M059J (cell line): ENCODE measurements around the gene HERC2. TPM values are rescaled to one million over a fixed set of nuclear protein-coding genes. Genes with fewer than 3 reads are reported as not detected.
A peak's percentile ranks its signal among the peaks of the same experiment; 100 is the strongest.
"Not testable (repeated sequence)": the region's sequence is repeated elsewhere in the genome, so short reads cannot be mapped to it uniquely, and the experiment has no call there.

Source experiments
- DNase-seq: peaks from one replicate; pipeline ENCODE4 v3.0.0-alpha.2; 2012; ENCODE audit warnings: low read depth
- total RNA-seq: library from RNA; depleted of rRNA; stranded (reverse); fragments of >200 nt; shearing (Covaris generic); gene quantifications from 2 replicates; pipeline ENCODE4 v1.2.3, GENCODE V29; 2014

Gene HERC2
- total RNA-seq, 1 experiment from 2014 or later: 21.0 TPM

GRCh38 chr15:28227303-28227702 lies 94.7 kb downstream of the HERC2 start:
- peak; percentile 5 for DNase-seq

- DNase-seq: not testable (repeated sequence)
Observed at GRCh38 chr15:28222612-28223011, 99.4 kb downstream of the HERC2 start.

DNA sequence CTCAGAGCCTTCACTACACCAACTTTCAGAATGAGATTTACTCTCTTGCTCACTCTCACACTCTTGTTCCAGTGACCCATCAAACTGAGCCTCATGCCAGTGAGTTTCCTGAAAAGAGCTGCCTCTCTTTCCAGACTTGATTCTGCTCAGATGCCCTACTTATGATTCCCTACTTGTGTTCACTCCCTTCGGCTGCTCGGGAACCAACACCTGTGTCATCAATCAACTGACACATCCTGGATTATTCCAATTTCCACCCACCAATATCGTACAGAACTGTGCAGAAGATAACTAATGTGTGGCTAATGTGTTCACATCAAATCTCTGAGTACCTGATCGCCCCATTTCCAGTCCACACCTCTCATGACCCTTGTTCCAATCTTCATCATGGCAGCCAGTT lies 100.3 kb downstream of the HERC2 start:
- not testable (repeated sequence) for DNase-seq

GRCh38 chr15:28219116-28219515 lies 102.9 kb downstream of the HERC2 start:
- no peak for DNase-seq

DNA sequence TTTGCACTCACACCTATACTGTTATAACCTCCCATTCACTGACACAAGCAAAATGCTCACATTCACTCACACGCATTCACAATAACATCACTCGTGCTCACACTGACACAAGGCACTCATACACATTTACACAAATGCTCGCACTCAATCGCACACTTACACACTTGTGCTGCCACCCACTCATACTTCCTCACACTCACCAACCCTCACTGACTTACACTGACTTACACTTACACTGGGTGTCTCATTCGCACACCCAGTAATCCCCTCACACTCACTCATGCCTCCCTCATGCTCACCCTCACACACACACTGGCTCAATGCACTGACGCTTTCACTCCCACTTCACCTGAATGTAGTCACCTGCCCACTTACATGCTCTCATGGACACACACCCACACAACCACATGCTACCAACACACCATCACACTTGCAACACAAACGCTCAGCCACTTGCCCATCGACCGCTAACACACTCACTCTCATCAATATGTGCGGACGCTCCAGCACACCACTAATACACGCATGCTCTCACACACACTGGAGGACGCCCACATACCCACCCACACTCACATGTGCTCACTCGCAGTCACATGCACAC lies 104.9 kb downstream of the HERC2 start:
- not testable (repeated sequence) for DNase-seq

DNA sequence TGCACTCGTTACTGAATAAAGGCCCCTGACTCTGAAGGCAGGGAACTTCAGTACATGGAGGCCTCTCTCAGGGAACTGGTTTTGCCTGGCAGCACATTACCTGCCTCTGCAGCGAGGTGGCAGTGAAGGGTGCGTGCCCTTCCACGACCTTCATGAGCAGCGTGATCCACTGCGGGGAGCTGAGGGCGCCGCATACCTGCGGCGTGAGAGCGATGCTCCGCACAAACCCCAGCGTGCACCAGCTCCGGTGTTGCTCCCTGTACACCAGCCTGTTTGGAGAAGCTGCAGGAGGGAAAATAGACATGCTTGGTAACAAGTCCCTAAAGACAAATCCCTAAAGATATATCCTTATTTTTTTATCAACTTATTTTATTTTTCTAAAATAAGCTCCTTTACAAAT lies 106.5 kb downstream of the HERC2 start:
- not testable (repeated sequence) for DNase-seq

- not testable (repeated sequence) for DNase-seq
Observed at GRCh38 chr15:28214006-28214790, 107.8 kb downstream of the HERC2 start.

- DNase-seq: not testable (repeated sequence)
Observed at GRCh38 chr15:28213393-28213792, 108.6 kb downstream of the HERC2 start.

DNA sequence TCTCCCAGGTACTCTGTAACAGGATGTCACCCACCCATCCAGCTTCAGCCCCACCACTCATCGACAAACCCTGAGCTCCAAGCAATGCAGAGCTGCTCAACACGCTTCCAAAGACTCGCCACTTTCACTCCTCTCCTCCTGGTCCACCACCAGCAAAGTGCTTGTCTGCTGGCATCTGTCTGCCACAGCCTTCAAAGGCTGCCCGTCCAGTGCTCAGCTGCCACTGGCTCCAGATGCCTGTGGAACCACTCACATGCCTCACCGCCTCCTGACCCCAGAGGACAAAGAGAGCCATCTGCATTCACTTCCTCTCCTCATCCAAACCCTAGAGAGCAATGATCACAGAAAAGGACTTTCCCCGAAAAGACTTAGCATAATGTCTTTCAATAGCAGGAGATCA lies 113.4 kb downstream of the HERC2 start:
- no peak for DNase-seq

GRCh38 chr15:28205640-28206039 lies 116.3 kb downstream of the HERC2 start:
- not testable (repeated sequence) for DNase-seq

DNA sequence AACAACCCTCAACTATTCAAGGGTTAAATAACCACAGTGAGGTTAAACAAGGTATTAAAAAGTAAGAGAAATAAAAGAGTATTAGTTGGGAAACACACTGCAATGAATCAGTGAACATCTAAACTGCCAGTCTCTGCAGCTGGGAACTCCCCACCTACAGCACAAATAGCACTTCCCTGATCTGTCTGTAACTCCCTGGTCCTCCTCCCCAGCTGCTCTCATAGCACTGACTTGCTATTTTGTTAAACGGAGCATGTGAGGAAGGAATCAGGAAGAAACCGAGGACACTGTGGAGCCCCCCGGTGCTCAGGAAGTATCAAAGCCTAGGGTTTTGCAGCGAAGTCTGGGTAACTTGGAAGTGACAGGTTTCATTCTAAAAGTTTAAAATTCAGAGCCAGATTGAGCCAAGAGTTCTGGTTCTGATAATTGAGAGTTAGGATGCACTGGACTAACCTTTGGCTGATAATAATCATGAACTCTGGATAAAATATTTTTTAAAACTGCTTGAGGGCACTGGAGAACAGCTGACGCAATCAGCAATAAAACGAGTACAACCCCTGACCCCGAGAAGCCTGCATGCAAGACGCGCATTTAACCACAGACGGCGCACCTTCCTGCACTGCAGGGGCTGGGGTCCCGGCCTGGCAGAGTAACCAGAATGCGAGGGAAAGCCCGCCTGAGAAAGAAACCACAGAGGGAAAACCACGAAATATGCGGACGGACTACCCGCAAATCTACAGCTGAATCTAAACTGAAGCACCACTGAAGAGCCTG lies 118.7 kb downstream of the HERC2 start:
- not testable (repeated sequence) for DNase-seq

DNA sequence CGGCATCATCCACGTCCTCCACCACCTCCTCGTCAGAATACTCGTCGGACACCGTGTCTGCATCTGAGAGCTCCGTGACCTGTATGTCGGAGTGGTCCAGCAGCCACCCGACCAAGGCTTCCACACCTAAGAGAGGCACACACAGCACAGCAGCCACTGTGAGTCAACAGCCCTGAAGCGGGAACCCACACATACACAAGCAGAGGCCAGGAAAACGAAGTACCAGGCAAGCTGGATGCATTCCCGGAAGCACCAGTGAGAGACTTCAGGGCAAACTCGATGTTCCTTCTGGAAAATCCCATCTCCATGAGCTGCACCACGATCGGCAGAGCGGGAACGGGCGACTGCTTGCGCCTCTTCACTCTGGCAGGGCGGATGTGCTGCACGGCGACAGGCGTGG lies 119.9 kb downstream of the HERC2 start:
- not testable (repeated sequence) for DNase-seq

GRCh38 chr15:28198215-28198614 lies 123.8 kb downstream of the HERC2 start:
- not testable (repeated sequence) for DNase-seq

GRCh38 chr15:28197694-28198093 lies 124.3 kb downstream of the HERC2 start:
- DNase-seq: peak; percentile 3

DNA sequence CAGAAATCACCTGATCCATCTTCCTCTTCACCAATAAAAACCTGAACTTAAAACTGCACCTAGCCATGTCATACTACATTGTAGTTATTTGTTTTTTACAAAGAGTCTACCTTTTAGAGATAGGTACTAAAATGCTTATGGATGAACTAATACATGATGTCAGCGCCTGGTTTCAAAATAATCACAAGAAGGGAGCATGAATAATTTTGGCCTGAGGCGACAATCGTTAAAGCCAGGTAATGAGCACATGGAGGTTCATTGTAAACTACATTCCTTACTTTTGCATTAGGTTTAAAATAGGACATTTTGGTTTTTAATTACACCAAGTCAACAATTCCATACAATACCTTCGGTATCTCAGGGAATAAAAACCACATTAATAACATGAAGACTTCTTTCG lies 125.4 kb downstream of the HERC2 start:
- not testable (repeated sequence) for DNase-seq

DNA sequence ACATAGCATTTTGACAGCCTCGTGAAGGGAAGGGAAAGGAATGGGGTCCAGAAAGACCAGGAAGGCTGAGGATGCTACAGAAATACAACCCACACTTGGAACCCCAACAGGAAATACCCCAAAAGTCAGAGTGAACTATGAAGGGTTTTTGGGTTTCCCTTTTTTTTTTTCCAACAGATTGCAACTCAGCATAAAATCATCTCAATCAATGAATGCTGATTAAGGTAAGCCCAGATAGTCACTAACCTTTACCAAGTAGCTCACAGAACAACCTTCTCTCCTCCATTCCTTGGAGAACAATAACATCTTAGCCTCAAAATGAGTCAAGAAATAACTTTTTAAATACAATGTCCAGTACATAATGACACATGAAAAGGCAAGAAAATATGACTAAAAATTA lies 129.2 kb downstream of the HERC2 start:
- DNase-seq: no peak

DNA sequence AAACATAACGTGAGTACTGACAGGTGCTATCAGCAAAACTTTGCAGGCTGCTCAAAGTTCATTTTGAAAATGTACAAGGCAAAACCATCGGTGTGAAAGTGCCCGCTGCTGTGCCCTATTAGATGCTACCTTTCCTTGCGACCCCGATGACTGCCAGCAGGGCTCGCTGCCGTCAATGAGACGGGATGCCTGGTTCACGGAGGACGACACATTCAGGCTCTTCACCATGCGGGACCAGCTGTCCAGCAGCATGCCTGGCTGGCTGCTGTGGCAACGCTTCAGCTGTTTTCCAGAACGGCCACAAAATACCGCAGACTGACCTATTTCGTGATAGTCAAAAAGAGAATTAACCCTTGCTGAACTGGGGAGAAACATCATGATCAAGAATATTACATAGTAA lies 130.1 kb downstream of the HERC2 start:
- no peak for DNase-seq

DNA sequence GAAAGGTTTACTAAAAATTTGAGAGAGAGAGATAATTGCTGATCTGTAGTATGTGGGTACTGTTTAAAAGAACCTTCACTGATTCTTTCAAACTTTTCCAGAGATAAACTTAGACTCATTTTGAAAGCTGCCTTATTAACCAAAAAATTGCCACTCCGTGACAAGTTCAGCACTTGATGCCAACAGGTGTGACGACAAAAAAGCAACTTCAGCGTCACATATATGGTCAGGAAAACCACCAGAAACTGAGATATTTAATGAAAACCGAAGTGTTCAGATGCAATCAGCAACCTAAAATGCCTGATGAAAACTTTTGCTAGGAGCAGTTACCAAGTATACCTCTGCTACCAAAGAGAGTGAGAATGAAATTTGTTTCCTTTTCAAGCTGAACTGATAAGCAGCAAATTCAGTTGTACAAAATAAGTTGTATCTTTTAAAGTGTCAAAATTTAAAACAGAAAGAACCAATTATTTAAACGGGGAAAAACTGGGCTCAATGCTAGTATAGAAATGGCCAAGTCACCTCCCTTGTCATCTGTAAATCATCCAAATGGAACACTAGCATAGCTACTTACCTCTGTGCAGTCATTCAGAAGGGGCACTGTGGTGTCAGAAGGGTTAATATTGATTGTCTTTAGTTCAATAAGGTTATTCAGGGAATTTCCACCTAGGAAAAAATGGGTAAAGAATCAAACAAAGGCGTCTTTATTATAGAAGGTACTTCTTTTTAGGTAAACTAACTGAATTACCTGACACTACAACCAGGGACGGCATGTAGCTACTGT lies 131.4 kb downstream of the HERC2 start:
- DNase-seq: no peak

DNA sequence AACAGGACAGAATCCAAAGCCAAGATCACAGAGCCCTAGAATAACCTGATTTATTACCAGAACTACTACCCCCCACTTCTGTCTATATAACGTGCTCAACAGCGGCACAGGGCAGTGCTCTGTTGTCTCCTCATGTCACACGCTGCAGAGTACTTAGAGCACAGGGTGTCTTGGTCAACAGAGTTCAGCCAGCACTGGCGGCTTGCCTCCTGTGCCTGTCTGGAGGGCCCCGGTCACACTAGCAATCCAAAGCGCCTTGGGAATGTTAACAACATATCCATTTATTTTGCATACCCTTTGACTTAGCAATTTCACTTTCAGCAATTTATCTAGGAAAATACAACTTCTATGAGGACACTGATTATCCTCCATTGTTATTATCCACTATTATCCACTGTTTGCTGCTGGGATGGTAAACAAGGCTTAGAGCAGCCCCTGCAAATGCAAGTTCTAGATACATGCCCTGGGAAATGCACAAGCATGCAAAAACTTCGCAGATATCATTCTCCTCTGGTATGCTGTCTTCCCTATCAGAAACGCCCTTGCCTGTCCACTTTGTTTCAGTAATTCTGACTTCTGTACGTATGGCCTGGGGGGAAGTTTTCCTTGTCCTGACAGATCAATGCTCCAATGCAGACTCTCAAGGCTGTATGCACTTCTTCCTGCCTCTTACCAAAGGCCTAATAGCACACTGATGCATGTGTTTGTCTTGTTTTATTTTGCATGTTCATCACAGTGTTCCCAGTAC lies 136.7 kb downstream of the HERC2 start:
- no peak for DNase-seq

DNA sequence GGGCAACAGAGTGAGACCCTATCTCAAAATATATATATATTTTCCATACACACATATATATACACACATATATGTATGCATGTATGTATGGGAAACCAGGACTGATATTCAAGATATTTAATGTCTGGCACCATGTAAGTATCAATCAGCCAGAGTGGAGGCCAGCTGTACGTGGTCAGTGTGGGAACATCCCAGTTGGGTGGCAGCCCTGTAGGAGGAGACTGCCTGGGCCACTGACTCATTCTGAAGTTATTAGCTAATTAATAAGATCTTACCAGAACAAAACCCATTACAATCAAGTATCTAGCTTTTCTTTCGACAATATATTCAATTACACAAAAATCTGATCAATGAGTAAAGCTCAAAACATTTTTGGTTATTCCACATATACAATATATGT lies 137.8 kb downstream of the HERC2 start:
- no peak for DNase-seq

- no peak for DNase-seq
Observed at GRCh38 chr15:28182731-28183130, 139.2 kb downstream of the HERC2 start.
